ENCODE measurements around the gene SEMA3F.
"Not testable (repeated sequence)": the region's sequence is repeated elsewhere in the genome, so short reads cannot be mapped to it uniquely, and the experiment has no call there.

SEMA3F gene

DNA sequence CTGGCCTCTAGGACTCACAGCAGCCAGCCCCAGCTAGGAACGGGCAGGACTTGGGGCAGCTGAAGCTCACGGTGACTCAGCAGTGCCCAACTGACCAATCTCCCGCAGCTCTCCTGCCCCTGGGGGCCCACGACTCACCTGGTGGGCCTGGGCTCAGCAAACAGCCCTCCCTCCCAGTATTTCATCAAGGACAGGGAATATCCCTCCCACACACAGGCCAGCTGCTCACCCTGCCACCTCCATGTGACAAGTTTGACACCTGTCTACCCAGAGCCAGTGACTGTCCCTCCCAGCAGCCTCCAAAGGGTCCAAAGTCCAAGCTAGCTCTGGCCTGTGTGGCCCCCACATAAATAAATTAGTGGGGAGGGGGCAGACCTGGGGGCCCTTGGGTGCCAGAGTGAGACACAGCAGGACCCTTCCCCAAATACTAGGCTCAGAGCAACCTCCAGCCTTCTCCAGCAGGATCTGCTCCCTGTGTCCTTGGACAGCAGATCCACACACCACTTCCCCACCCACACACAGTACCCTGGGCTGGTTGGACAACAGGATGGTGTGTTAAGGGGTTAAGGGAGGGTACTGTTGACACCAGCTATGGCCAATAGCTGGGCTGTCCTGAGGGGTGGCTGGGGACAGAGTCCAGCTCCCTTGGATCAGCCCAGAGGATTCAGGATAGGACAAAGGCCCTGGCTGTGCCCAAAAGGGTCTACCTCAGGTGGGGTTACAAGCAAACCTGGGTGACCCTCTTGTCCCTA, 40.6 kb downstream of the SEMA3F start:
- no peak for DNase-seq

- DNase-seq: no peak
Observed at GRCh38 chr3:50196253-50196801, 41.2 kb downstream of the SEMA3F start.

GRCh38 chr3:50201573-50202315, 46.6 kb downstream of the SEMA3F start:
- DNase-seq: no peak

DNA sequence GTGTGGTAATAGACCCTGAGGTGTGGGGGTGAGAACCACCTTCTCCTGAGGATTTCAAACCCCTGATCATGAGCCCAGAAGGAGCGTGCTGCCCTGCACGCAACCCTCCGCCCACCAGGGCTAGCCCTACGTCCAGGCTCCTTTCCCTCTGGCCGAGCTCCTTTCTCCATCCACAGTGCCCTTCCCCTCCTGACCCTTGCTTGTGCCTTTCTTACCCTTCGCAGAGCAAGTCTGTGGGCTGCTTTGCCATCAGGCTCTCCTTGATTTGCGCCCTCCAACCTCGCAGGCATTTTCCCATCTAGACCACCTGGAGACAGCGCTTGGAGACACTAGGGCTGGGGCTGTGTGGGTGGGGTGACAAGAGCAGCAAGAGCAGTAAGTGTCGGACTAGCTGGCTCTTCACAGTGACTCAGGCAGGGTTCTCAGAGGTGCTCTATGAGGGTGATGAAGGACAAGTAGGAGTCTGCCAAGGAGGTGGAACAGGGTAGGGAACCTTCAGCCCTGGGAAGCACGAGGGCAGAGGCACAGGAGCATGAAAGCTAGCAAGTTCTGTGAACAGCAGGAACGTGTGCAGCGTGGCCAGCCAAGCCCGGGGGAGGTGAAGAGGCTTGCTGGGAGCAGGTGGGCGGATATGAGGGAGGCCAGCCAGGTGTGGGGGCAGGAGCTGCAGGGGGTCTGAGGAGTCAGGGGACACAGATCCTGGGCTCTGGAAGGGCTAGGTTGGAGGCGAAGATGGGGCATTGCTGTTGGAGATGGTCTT, 47.4 kb downstream of the SEMA3F start:
- DNase-seq: no peak

DNA sequence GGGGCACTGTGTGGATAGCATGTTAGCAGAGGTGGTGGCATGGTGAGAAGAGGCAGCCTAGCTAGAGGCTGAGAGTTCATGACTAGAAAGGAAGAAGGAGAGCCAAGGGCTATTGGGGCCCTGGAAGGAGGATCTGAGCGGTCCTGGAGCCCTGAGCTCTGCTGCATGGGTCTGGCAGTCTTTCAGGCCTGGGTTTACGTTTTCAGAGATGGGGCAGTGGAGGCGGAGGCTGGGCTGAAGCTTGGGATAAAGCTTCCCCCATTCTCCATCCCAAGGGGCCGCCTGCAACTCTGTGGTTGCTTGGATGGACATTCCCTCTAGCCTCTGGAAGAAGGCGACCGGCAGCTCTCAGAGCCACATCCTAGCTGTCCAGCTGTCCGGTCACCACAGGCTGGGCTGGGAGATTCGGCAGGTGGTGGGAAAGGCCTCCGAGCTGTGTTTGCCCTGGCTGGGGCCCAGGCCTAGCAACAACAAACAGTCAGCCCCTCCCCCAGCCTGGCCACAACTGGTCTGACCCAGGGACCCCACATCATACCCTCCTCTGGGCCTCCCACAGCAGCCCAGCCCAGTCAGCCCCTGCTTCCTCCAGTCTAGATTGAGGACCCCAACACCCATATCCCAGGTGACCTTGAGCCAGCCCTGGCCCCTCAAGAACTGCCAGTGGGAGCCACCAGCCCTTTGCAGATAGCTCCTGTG, 48.1 kb downstream of the SEMA3F start:
- DNase-seq: no peak

GRCh38 chr3:50203809-50204803, 49.0 kb downstream of the SEMA3F start:
- DNase-seq: no peak

DNA sequence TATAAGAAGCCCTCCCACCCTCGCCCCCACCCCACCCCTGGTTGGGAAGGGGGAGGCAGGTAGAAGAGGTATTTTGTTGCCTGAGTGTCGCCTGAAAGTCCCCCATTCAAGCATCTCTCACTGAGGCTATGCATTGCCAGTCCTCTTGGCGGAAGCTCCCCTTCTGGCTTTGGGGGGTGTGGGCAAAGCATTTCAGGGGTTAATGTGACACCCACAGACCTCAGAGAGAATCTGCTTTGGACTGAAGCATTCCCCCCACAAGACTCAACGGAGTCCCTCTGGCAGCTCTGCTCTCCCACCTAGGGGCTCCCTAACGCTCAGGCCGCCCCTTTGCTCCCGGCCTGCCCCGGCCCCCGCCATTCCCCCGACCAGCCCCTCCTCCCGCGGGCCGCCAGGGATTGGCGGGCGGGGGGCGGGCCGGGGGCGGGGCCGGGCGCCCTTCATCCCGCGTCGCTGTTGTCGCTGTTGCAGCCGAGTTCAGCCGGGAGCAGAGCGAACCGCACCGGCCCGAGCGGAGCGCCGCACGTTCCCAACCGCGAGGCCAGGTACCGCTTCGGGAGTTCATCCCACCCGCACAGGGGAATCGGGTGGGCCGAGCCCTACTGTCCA, 49.8 kb downstream of the SEMA3F start, which contains the start of gene SLC38A3:
Gene SLC38A3 (plus strand): TSS at position 468 of the 609 bp plus-strand sequence. CDS start 8,929 bp downstream, outside the sequence.
- DNase-seq: no peak

GRCh38 chr3:50205413-50206276, 50.5 kb downstream of the SEMA3F start:
- DNase-seq: no peak

DNA sequence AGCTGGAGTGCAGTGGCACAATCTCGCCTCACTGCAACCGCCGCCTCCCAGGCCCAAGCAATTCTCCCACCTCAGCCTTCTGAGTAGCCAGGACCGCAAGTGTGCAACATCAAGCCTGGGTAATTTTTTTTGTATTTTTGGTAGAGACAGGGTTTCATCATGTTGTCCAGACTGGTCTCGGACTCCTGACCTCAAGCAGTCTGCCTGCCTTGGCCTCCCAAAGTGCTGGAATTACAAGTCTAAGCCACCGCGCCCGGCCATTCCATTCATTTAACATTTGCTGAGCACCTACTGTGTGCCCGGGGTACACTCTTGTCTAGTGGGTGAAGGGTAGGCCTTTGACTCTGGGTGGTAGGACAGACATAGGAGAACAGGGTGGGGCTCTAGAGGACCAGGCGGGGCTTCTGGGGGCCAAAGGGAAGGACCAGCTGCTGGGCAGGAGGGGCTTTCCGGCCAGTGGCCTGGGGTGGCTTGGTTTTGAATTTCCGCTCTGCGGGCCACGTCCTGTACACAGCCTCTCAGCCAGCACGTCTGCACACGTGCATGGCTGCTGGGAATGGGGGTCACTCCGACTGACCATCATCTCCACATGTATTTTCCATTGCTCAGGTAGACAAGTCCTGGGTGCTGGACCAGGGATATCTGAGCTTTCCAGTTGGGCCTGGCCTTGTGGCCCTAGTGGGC, 52.4 kb downstream of the SEMA3F start:
- DNase-seq: no peak

DNA sequence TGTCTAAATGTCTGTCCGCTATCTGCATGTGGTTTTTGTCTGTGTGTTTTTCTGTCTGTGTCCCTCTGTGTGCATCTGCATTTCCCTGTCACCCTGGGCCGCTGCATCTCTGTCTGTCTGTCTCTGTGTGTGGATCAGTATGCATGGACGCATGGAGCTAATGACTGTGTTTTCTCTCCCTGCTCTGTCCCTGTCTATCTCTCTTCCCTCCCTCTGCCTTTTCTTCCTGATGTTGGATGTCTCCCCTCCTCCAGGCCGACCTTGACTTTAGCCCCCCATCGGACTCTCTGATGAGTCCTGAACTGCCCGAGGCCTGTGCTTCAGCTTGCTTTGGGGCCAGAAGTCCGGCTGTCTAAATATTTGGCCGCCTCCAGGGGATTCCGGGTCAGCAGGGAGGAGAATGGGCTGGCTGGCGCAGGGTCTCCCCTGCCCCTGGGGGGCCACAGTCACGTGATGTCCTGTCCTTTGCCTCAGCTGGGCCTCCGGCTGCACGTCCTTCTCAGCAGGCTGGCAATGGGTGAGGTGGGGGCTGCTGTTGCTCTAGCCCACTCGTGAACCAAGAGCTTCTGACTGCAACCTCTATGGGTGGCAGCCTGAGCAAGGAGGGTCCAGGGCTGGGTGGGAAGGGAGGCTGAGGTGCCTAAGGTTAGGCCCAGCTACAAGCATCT, 53.7 kb downstream of the SEMA3F start:
- no peak for DNase-seq

GRCh38 chr3:50210176-50210509, 55.0 kb downstream of the SEMA3F start:
- DNase-seq: no peak

GRCh38 chr3:50210510-50211367, 55.6 kb downstream of the SEMA3F start:
- DNase-seq: no peak

DNA sequence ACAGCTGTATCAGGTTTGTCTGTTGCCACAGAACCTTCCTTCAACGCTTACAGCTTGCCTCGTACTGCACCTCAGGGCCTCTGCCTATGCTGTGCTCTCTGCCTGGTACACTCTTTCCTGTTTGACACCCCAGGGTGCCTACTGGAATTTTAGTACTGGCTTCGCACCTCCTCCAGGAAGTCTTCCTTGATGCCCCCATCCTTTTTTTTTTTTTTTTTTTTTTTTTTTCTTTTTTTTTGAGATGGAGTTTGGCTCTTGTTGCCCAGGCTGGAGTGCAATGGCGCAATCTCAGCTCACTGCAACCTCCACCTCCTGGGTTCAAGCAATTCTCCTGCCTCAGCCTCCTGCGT, 56.2 kb downstream of the SEMA3F start:
- DNase-seq: not testable (repeated sequence)

- no peak for DNase-seq
Observed at GRCh38 chr3:50211930-50212329, 56.8 kb downstream of the SEMA3F start.

DNA sequence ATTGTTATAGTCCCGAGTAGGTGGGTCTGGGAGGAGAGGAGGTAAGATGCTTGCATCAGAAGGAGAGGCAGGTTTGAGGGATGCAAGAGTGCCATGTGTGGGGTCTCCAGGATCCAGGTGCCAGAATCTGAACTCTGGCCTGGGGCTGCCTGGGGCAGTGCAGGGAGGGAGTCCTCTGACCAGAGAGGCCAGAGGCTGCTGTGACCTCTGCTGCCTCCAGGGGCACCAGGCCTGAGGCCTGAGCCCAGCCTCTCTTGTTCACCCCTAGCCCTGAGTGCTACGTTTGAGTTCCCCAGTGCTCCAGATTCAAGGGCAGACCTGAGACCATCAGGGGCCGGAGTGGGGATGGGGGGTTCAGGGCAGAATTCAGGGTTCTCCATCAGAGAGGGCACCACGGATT, 57.4 kb downstream of the SEMA3F start:
- no peak for DNase-seq

DNA sequence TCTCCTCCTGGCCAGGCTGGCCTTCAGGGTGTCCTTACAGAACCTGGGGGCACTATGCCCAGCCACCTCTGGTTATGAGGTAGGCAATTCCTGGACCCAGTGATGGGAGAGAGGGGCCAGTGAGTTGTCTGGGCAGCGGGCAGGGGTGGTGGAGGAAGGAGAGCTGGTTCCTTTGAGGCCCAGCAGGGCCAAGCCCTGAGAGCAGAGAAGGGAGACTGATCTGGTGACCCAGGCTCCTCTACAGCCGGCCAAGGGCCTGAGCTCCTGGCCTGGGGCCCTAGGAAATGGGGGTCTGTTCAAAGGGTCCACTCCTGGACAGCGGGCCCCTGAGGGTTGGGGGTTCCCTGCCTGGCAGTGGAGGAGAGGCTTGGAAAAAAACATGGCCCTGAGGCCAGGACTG, 57.8 kb downstream of the SEMA3F start:
- no peak for DNase-seq

DNA sequence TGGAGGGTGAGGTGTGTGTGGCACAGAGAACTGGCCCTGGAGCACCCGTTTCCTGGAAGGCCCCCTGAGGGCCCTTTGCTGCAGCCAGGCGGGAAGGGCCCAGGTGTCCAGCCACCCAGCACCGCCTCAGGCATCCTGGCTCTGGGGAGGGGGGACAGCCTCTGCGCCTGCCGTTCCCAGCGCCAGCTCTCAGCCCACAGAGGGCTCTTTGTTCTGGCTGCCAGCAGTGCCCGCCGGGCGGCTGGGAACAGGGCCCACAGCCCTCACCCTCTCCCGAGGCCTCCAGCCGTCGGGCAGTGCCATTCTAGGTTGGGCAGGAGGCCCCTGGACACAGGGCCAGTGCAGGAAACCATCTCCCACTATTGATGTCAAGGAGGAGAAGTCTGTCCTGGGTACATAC, 58.2 kb downstream of the SEMA3F start:
- DNase-seq: no peak

GRCh38 chr3:50214824-50215223, 59.7 kb downstream of the SEMA3F start:
- DNase-seq: no peak
